MM.1S (cell line): Measurements from ENCODE around the gene FGF12.
"Not testable (repeated sequence)": the region's sequence is repeated elsewhere in the genome, so short reads cannot be mapped to it uniquely, and the experiment has no call there.

Experiments used
- DNase-seq: peaks from one replicate; pipeline ENCODE4 v3.0.0-alpha.2; 2015
- H2AFZ ChIP-seq: fragments of 300-600 bp; sonication (generic); 2 replicates; pipeline ENCODE4 v1.6.0; 2016; ENCODE audit warnings: antibody characterized with exemption, low read length
- H3F3A ChIP-seq: fragments of 300-600 bp; sonication (generic); 2 replicates; pipeline ENCODE4 v1.6.1; 2016; ENCODE audit warnings: mild to moderate bottlenecking, antibody characterized with exemption, low read length, moderate library complexity, mixed read lengths; ENCODE audit not compliant: insufficient read depth
- H3K27ac ChIP-seq: fragments of 300-600 bp; sonication (generic); 2 replicates; pipeline ENCODE4 v1.5.1; 2016; ENCODE audit warnings: mild to moderate bottlenecking, low read length
- H3K27me3 ChIP-seq: fragments of 300-600 bp; sonication (generic); replicated peaks from 2 replicates; pipeline ENCODE4 v1.6.0; 2016; ENCODE audit warnings: low read length; ENCODE audit not compliant: insufficient read depth
- H3K36me3 ChIP-seq: fragments of 300-600 bp; sonication (generic); replicated peaks from 2 replicates; pipeline ENCODE4 v1.6.1; 2016; ENCODE audit warnings: mild to moderate bottlenecking, low read length, mixed read lengths; ENCODE audit not compliant: insufficient read depth
- H3K4me1 ChIP-seq: fragments of 300-600 bp; sonication (generic); 2 replicates; pipeline ENCODE4 v1.6.1; 2016; ENCODE audit warnings: low read length, mixed read lengths
- H3K4me2 ChIP-seq: fragments of 300-600 bp; sonication (generic); 2 replicates; pipeline ENCODE4 v1.6.0; 2016; ENCODE audit warnings: low read depth, low read length
- H3K4me3 ChIP-seq: fragments of 300-600 bp; sonication (generic); 2 replicates; pipeline ENCODE4 v1.5.1; 2016; ENCODE audit warnings: low read length, mixed read lengths
- H3K79me2 ChIP-seq: fragments of 300-600 bp; sonication (generic); 2 replicates; pipeline ENCODE4 v1.6.1; 2016; ENCODE audit warnings: mixed run types, low read length, mixed read lengths
- H3K9ac ChIP-seq: fragments of 300-600 bp; sonication (generic); 2 replicates; pipeline ENCODE4 v1.6.1; 2016; ENCODE audit warnings: low read length, mixed read lengths
- H3K9me2 ChIP-seq: fragments of 300-600 bp; sonication (generic); replicated peaks from 2 replicates; pipeline ENCODE4 v1.6.1; 2016; ENCODE audit warnings: mild to moderate bottlenecking, low read length, mixed read lengths; ENCODE audit not compliant: insufficient read depth
- H3K9me3 ChIP-seq: fragments of 300-600 bp; sonication (generic); replicated peaks from 2 replicates; pipeline ENCODE4 v1.6.1; 2016; ENCODE audit warnings: mild to moderate bottlenecking, low read length, mixed read lengths; ENCODE audit not compliant: insufficient read depth
- H4K20me1 ChIP-seq: fragments of 300-600 bp; sonication (generic); 2 replicates; pipeline ENCODE4 v1.6.1; 2016; ENCODE audit warnings: mild to moderate bottlenecking, low read length, moderate library complexity, mixed read lengths; ENCODE audit not compliant: insufficient read depth
- EZH2 ChIP-seq: fragments of 300-600 bp; sonication (generic); optimal IDR thresholded peaks from 2 replicates; pipeline ENCODE3; 2017; ENCODE audit warnings: low read depth, mild to moderate bottlenecking, antibody characterized with exemption, low read length, mixed read lengths
- EZH2phosphoT487 ChIP-seq: fragments of 300-600 bp; sonication (generic); IDR thresholded peaks from 2 replicates; pipeline ENCODE4 v1.6.1; 2018; ENCODE audit warnings: antibody characterized with exemption, low read length
- TF ChIP-seq, protein P1 (sequence below): fragments of 300-600 bp; sonication (generic); IDR thresholded peaks from 2 replicates; pipeline ENCODE4 v1.5.1; 2016; ENCODE audit warnings: antibody characterized with exemption, low read length, mixed read lengths

The FGF12 gene

DNA sequence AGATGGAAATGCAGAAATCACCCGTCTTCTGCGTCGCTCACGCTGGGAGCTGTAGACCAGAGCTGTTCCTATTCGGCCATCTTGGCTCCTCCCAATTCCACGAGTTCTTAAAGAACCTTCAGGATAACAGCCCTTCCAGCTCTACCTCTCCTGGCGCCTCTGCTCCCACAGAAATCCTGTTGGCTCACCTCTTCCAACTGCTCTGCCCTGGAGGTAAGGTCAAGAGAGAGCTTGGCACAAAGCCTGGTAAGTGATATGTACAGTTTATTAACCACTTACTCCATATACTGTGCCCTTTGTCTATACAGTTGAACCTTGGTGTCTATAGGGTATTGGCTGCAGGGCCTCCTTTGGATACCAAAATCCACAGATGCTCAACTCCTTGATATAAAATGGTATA lies 17.8 kb upstream of the FGF12 start:
- no peak for DNase-seq
- TF ChIP-seq EZH2, result no peak
- TF ChIP-seq EZH2phosphoT487, result no peak
- TF ChIP-seq, protein P1, sequence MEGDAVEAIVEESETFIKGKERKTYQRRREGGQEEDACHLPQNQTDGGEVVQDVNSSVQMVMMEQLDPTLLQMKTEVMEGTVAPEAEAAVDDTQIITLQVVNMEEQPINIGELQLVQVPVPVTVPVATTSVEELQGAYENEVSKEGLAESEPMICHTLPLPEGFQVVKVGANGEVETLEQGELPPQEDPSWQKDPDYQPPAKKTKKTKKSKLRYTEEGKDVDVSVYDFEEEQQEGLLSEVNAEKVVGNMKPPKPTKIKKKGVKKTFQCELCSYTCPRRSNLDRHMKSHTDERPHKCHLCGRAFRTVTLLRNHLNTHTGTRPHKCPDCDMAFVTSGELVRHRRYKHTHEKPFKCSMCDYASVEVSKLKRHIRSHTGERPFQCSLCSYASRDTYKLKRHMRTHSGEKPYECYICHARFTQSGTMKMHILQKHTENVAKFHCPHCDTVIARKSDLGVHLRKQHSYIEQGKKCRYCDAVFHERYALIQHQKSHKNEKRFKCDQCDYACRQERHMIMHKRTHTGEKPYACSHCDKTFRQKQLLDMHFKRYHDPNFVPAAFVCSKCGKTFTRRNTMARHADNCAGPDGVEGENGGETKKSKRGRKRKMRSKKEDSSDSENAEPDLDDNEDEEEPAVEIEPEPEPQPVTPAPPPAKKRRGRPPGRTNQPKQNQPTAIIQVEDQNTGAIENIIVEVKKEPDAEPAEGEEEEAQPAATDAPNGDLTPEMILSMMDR, result no peak
- no peak overlapping the region for H2AFZ ChIP-seq

DNA sequence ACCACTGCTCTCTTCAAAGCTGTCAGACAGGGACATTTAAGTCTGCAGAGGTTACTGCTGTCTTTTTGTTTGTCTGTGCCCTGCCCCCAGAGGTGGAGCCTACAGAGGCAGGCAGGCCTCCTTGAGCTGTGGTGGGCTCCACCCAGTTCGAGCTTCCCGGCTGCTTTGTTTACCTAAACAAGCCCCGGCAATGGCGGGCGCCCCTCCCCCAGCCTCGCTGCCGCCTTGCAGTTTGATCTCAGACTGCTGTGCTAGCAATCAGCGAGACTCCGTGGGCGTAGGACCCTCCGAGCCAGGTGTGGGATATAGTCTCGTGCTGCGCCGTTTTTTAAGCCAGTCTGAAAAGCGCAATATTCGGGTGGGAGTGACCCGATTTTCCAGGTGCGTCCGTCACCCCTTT lies 17.3 kb upstream of the FGF12 start:
- H3K4me3 ChIP-seq, DNase-seq, H4K20me1 ChIP-seq, H3K27ac ChIP-seq, H3K36me3 ChIP-seq, H3K27me3 ChIP-seq, H3K4me2 ChIP-seq, H3K9me2 ChIP-seq, H3F3A ChIP-seq, H3K79me2 ChIP-seq, H3K9me3 ChIP-seq, H3K9ac ChIP-seq, H3K4me1 ChIP-seq, H2AFZ ChIP-seq: not testable (repeated sequence)

More for the DNA sequence above, 17.8 kb upstream of the FGF12 start:
- H3K27me3 ChIP-seq, result no peaks in the 10 kb centered on the region
- no peaks in the 10 kb centered on the region for H3F3A ChIP-seq
- no peaks in the 10 kb centered on the region for H3K4me1 ChIP-seq
- H3K4me2 ChIP-seq, result no peak overlapping the region
- H3K9ac ChIP-seq, result no peak overlapping the region
- no peaks in the 10 kb centered on the region for H3K79me2 ChIP-seq
- no peaks in the 10 kb centered on the region for H3K9me2 ChIP-seq
- no peak overlapping the region for H3K27ac ChIP-seq
- H4K20me1 ChIP-seq, result no peaks in the 10 kb centered on the region
- no peaks in the 10 kb centered on the region for H3K36me3 ChIP-seq
- no peak overlapping the region for H3K4me3 ChIP-seq
- no peaks in the 10 kb centered on the region for H3K9me3 ChIP-seq

DNA sequence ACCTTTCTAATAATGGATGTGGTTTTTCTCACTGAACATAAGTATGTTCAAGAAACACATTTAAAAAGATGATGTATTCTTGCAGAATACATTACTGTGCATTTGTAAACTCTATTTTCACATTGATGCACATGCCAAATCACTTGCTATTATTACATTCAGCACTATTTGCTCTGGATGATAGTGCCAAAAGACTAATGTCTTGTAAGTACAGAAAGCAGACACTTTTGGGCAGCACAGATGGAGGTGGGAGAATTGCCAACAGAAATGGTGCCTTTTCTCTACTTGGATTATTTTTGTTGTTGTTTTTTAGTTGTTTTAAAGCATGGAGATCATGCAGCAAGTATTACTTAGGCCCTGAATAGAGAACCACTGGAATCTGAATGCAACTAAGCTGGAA lies 10.2 kb upstream of the FGF12 start:
- TF ChIP-seq, protein P1, result no peak
- TF ChIP-seq EZH2, result no peak
- no peak for TF ChIP-seq EZH2phosphoT487
- Histone ChIP-seq H3K9me3 (no peaks in the 10 kb centered on the region), H3K36me3 (no peaks in the 10 kb centered on the region), H3K4me1 (no peaks in the 10 kb centered on the region), H3K79me2 (no peaks in the 10 kb centered on the region), H3K4me3 (no peak overlapping the region), H3K9me2 (no peaks in the 10 kb centered on the region), H3F3A (no peaks in the 10 kb centered on the region), H3K27ac (no peak overlapping the region), H3K27me3 (no peaks in the 10 kb centered on the region), H4K20me1 (no peaks in the 10 kb centered on the region), H2AFZ (no peak overlapping the region), H3K9ac (no peak overlapping the region), H3K4me2 (no peak overlapping the region)
- DNase-seq, result no peak

DNA sequence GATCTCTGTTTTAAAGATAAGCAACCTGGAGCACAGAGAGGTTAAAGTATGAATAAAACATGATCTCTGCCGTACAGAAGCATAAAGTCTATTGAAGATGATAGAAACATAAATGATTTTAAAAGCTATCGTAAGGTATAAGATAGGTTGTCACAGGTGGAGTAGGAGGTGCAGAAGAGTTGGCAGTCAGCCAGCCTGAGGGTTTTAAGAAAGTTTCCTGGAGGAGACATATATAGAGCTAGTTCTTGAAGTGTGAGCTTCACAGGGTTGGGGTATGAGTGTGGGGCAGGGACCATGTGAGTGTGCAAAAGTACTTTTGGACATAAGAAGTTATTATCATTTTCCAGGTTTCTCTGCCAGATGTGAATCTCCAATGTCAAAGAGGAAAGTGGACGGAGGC lies 3.9 kb upstream of the FGF12 start:
- TF ChIP-seq, protein P1, result no peak
- TF ChIP-seq EZH2phosphoT487, result no peak
- TF ChIP-seq EZH2, result no peak
- no peak overlapping the region for H2AFZ ChIP-seq
- H3K27me3 ChIP-seq, result no peaks in the 10 kb centered on the region
- H3K9ac ChIP-seq, result no peak overlapping the region
- no peak for DNase-seq
- H3F3A ChIP-seq, result no peaks in the 10 kb centered on the region
- H3K36me3 ChIP-seq, result no peaks in the 10 kb centered on the region
- H3K27ac ChIP-seq, result no peak overlapping the region
- no peaks in the 10 kb centered on the region for H4K20me1 ChIP-seq
- no peaks in the 10 kb centered on the region for H3K4me1 ChIP-seq
- no peak overlapping the region for H3K4me2 ChIP-seq
- no peaks in the 10 kb centered on the region for H3K9me2 ChIP-seq
- H3K4me3 ChIP-seq, result no peak overlapping the region
- H3K79me2 ChIP-seq, result no peaks in the 10 kb centered on the region
- no peaks in the 10 kb centered on the region for H3K9me3 ChIP-seq
